CD4-positive, alpha-beta T cell treated with Interleukin-6 for 4 hours (primary cell): ENCODE data around the gene CLASP1.
"Not testable (repeated sequence)": the region's sequence is repeated elsewhere in the genome, so short reads cannot be mapped to it uniquely, and the experiment has no call there.

ENCODE experiments used
- DNase-seq: peaks from one replicate; pipeline ENCODE4 v3.0.0-alpha.2; 2020; ENCODE audit warnings: mixed read lengths

The CLASP1 gene

DNA sequence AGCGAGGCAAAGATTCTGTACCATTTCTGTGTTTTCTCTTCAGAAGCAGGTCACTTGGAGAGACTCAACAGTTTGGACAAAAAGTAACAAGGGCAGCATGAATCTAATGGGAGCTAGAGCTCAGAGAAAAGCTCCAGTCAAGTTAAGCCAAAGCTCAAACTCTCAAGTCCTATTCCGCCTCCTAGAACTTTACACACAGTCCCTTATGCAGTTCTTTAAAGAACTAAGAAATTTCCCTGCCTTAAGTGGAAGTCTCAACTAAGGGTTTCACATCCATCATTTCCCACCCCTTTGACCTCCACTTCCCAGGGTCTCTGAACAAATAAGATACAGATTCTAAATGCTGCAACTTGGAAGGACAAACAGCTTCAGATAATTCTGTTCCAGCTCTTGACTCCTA lies 239.9 kb downstream of the CLASP1 start:
- DNase-seq: no peak

DNA sequence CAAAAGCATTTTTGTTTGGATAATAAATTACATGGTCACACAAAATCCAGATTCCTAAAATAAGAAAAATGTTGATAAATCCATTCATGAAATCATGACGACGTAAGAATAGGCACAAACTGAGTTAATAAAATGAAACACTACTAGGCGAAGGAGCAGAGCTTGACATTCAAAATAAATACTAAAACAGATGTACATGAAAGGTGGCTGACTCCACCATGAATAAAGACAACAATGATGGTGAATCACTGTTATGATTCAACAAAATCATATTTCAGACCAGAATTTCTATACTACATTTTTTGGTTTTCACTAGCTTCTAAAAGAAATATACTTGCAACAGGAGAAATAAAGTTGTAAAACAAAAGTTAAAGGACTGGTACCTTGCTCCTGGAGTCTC lies 240.6 kb downstream of the CLASP1 start:
- DNase-seq: no peak

DNA sequence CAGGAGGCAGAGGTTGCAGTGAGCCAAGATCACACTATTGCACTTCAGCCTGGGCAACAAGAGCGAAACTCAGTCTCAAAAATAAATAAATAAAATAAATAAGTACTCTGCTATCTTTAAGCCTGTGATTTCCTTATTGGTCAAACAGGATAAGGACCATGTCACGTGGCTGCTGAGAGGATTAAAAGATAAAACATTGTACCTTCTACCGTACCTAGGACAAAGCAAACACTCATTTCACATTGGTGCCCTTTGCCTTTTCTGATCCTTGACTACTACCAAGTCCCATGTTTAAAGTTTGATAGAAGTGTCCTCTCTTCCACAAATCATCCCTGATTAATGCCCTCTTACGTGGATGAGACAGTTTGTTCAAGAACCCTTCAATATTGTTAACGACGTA lies 244.0 kb downstream of the CLASP1 start:
- no peak for DNase-seq

DNA sequence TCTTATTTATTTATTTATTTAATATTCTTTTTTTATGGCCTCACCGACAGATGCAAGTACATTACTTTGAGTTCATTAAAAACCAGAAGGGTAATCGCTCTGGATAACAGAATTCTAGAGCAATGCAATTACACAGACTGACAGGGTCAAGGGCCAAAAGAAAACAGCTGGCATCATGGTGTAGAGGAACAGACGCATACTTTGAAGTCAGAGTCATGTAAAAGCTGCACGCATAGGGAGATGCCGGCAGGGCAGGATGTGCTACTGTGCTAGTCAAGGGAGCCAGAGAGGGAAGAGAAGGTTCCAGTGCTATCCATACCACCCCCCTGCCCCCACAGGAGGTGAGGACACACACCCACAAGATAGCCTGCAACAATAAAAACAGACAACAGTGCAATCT lies 249.1 kb downstream of the CLASP1 start:
- no peak for DNase-seq

DNA sequence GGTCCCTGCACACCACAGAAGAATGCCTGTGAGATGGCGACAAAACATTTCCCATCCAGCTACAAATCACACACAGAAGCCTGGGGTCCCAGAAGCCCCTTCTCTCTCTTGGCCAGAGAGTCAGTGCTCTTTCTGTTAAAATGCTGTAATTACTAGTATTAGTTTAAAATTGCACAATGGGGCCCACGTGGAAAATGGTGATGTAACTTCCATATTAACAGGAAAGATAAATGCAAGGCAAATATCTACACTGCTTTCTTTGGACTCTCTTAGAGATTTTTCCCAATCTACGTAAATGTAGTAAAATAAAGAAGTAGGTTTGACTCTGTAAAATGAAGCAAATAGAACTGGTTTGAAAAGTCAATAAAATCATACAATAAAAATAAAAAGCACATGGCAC lies 250.4 kb downstream of the CLASP1 start:
- no peak for DNase-seq

DNA sequence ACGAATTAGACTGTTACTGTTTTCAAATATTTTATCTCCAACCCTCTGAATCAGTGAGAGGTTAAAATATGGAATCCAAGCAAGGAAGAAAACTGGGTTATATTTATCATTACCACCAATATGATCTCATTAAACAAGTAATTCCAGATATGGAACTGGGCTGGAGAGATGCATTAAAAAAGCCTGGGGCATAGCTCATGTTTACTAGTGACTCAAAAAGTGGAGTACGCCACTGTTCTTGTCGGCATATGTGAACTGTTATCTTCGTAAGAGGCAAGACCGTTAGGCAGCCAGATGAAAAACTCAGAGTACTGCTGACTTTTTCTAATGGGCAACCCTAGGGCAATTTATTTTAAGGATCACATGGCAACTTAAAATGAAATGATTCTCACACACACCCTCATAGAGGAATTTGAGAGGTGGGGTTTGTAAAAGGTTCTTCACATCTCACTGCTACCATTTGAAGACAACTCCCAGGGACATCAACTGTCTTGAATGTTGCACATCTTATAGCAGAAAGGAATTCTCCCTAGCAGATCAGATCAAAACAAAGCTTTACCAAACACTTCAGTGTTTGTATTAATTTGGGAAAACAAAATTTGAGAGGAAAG lies 259.1 kb downstream of the CLASP1 start:
- no peak for DNase-seq

DNA sequence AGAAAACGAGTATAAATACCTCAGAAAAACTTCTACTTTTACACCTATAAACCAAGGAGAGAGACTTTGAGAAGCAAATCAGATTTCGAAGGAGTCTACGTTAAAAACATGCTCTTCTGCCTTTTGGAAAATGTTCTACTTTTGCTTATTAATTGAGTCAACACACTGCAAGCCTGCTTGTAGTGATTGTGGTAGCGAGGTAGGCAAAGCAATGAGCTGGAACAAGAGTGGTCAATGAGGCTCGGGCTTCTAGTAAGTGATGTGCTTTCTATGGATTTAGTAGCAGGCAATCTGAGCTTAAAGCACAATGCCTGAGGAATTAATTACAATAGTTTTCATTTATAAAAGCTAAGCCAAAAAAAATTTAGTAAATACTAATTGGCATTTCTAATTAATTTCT lies 260.9 kb downstream of the CLASP1 start:
- DNase-seq: no peak

DNA sequence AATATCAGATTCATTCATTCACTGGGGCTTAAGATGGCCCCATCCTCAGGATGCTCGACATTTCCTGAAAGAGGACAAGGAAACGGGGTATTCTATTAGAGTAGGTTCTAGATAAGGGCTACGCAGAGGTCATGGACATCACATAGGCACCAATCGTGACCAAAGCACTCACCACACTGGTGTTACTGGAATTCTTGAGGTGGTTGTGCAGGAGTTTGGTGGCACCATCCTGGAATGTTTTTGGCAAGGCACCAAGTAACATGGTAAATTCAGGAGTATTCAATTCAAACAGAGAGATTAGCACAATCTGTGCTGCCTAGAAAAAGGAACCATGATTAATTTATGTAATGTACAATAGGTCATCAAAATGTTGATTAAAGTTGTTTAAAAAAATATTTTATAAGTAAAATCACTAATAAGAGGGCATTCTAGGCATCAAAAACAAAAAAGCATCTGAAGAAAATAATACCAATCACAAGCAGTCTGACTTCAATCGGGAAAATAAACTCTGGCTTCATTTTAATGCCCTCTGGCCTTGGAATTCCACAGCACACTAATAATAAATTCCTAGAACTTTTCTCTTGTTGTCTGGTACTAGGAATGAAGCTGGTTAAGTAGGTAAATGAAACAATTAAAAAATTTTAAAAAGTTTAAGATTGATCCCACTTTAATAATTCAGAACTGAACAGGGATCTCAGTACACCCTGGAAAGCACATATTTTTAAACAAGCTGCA lies 261.5 kb downstream of the CLASP1 start:
- no peak for DNase-seq

DNA sequence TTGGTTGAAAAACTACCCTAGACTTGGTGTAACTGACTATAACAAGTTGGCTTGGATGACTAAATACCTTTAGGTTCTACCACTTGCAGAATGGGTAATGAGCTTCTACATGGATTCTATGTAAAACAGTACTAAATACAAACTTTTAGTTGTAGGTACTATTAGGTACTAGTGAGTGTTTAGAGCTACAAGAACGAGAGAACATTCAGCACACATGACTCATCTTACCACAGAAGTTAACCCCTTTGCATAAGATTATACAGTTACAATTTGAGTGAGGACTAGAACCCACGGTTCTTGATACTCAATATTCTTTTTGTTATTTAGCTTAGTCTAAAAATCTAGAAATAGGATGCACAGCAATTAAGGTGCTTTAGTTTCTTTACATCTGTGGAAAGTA lies 262.6 kb downstream of the CLASP1 start:
- DNase-seq: no peak

DNA sequence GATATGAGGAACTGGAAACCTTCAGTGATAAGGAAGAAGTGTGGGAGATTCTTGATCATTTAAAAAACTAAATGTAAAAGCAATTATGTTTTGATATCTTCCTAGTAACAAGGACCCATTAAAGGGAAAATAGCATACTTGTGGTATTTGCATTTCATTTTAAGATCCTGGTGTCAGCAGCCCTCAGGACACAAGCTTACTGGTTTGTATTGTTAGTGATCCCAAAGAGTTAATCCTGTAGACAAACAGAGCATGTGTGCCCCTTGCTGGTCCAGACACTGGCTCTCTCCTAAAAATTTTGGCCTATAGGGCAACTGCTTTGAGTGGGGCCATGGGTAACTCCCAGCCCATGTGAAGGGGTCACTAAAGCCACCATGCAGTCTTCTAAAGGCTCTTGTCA lies 263.2 kb downstream of the CLASP1 start:
- no peak for DNase-seq

DNA sequence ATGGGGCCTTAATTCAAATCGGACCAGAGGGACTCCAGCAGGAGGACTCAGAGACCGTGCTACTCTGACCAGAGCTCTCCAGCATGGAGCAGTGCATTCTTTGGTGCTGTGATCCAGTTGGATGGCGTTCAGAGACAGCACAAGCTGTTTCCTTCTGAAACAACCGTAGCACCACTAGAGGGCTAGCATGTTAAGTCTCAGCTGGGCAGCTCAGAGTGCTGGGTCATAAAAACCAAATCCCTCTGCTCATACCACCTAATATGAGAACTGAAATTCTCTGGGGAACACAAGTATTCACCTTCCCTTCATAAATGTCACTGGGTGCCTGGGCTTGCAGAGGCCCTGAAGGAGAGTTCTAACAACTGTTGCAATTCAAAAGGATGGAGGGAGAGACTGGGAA lies 266.5 kb downstream of the CLASP1 start:
- DNase-seq: no peak

DNA sequence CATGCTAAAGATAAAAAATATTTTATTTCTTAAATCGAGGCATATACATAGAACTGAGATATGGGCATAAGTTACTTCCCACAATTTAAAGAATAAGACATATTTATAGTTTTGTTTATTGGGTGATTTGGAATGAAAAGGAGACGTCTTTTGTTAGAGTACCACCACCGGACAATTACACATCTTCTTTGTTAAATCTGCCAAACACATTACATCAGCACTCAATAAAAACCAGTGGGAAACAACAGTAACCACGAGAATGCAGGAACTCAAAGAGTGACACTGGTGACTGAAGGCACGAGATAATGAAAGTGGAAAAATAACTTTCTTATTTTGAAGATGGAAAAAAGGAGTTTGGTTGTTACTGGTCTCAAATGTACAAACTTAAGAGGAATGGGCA lies 271.6 kb downstream of the CLASP1 start:
- no peak for DNase-seq

DNA sequence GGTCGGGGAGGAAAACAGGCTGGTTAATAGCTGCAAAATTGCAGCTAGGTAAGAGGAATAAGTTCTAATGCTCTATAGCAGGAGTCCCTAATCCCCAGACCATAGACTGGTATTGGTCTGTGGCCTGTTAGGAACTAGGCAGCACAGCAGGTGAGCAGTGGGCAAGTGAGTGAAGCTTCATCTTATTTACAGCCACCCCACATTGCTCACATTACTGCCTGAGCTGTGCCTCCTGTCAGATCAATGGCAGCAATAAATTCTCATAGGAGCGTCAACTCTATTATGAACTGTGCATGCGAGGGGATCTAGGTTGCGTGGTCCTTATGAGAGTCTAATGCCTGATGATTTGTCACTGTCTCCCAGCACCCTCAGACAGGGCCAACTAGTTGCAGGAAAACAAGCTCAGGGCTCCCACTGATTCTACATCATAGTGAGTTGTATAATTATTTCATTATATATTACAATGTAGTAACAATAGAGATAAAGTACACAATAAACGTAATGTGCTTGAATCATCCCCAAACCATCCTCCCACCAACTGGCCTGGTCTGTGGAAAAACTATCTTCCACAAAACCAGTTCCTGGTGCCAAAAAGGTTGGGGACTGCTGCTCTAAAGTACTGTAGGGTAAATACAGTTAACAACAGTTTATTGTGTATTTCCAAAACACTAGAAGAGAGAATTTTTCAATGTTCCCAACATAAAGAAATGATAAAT lies 272.6 kb downstream of the CLASP1 start:
- DNase-seq: no peak

DNA sequence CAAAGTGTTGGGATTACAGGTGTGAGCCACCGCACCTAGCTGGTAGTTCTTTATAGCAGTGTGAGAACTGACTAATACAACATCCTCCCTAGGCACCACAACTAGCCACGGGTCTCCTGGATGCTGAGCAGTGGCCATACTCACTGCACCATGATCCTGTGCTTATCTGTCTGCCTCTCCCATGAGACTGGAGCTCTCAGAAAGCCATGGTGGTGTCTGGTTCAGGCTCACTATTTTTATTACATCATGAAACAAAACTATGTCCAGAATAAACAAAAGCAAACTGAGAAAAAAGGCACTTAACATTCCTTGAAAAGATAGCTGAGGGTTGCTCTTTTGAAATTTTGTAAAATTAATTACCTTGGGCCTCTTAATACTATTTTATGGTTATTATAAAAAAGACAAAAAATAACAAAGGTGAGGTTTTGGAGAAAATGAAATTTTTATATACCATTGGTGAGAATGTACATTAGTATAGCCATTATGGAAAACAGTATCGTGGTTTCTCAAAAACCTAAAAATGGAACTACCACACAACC lies 273.6 kb downstream of the CLASP1 start:
- no peak for DNase-seq

DNA sequence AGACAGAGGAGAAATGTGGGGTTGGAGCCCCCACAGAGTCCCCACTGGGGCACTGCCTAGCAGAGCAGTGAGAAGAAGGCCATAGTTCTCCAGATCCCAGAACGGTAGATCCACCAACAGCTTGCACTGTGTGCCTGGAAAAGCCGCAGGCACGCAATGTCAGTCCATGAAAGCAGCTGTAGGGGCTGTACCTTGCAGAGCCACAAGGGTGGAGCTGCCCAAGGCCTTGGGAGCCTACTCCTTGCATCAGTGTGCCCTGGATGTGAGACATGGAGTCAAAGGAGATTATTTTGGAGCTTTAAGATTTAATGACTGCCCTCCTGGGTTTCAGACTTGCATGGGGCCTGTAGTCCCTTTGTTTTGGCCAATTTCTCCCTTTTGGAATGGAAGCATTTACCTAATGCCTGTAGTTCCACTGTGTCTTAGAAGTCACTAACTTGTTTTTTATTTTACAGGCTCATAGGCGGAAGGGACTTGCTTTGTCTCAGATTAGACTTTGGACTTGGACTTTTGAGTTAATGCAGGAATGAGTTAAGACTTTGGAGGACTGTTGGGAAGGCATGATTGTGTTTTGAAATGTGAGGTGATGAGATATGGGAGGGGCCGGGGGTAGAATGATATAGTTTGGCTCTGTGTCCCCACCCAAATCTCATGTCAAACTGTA lies 274.7 kb downstream of the CLASP1 start:
- not testable (repeated sequence) for DNase-seq

DNA sequence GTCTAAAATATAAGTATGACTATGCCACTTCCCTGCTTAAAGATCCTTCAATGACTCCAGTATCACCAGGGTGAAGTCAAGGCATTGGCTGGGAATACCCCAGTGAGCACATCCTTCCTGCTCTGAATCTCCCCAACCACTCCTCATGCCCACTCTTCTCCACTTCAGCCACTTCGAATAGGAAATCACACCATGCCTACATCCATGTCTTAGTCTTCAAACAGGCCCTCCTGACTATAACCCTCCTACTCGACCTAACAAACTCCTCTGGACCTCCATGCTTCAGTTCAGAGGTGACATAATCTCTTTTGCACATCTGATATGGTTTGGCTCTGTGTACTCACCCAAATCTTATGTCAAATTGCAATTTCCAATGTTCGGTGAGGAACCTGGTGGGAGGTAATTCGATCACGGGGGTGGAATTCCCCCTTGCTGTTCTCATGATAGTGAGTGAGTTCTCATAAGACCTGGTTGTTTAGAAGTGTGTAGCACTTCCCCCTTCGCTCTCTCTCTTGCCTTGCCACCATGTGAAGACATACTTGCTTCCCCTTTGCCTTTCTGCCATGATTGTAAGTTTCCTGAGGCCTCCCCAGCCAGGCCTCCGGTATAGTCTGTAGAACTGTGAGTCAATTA lies 276.4 kb downstream of the CLASP1 start:
- DNase-seq: no peak

DNA sequence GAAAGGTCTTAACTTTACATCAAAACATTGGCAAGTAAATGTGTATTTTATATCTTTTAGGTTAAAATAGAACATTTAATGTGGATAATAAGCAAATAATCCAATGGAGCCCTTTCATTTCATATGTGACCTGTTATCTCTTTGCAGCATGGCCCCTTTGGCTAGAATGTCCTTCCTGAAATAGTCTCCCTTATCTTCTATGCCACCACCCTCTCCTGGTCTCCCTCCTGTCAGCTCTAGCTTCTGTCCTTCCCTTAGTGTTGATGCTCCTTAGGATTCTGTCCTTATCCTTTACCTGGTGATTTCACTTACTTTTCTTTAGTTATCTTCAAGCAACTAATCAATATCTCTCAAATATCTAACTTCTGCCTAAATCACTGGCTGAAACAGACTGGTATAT lies 277.2 kb downstream of the CLASP1 start:
- no peak for DNase-seq

DNA sequence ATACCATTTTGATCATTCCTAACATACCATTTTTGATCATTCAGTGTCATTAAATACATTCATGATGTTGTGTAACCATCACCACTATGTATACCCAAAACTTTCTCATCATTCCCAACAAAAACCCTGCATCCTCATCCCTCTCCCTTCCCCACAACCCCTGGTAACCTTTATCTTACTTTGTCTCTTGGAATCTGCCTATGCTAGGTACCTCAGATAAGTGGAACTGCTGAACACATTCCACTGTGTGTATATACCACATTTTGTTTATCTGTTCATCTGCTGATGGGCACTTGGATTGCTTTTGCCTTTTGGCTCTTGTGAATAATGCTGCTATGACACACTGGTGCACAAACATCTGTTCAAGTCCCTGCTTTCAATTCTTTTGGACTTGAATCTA lies 280.4 kb downstream of the CLASP1 start:
- no peak for DNase-seq

DNA sequence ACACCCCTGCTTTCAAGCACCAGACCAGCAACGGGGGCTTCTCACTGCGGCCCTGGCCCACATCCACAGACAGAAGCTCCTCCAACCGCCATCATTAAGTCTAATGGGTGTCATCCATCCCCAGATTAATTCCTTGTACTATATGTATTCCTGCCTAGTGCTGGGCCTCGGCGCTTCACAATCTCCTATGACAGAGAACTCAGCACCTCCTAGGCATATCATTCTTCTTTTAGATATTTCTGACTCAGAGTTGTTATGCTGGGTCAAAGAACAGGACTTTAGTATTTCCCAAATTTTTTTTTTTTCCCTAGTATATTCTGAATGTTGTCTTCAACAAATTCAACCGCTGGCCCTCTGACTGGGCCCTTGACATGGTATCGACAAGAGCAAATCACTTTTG lies 281.1 kb downstream of the CLASP1 start:
- DNase-seq: no peak

DNA sequence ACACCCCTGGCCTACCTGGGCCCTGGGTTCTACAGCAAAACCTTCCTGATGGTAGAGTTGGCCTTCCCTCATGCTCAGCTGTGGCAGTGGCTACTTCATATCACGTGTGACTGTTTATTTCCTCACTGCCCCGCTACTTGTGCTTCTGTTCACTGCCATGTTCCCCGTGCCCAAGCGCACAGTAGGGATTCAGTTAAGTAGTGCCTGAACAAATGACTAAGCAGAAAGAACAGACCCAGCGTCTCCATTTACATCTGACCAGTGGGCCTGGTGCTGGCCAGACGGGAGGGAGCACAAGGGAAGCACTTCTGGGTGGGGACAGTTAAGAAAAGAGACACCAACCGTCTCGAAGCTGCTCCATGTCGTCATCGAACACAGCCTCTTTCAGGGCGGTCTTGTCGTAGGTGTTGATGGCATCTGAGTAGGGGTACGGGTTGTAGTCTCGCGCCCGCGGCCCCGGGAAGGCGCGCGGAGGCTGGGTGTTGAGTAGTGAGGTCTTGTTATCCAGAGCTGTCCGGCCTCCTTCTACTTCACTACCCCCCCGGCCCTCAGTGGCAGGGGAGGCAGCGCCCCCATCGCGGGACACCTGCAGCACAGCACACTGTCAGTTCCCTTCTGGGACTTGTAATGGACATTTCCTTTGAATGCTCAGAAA lies 281.9 kb downstream of the CLASP1 start:
- no peak for DNase-seq

DNA sequence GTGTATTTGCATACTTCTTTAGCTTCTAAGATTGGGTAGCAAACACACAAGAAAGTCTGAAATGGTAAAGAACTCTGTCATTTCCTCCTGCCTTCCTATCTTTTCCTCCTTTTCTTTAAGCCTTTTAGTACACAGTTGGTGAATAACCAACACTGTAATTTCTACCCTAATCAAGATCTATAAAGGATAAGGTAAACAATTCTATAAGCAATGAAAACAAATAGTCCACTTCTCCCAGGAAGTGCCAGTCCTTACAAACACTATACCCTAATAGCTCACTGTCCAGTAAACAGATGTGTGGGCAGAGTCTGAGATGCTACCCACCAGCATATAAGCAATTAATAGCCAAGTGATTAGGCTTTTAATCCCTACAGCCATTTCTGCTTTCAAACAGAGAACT lies 283.2 kb downstream of the CLASP1 start:
- DNase-seq: no peak

DNA sequence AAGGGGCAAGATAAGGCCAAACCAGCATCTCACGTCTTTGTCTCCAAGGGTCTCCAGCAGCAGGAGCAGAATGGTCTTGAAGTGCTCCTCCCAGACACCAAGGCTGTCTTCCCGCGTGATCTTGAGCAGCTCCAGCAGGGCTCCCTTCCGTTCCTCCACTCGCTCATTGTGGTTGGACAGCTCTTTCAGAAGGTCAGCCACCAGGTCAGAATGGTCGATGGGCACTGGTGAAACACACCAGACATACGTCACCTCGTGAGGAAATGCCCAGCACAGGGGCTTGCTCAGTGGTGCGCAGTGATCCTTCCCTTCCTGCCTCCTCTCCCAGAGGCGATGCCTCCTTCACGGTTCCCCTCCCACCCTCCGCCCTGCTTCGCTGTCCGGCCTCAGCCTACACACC lies 284.2 kb downstream of the CLASP1 start:
- DNase-seq: no peak
